Measurements from ENCODE around the gene CIC. TPM values are rescaled to one million over a fixed set of nuclear protein-coding genes. Genes with fewer than 3 reads are reported as not detected.

Gene CIC
- polyA plus RNA-seq, 2 of the 4 experiments (the other 2 are of a cell fraction): 7.2 to 56.4 TPM

GRCh38 chr19:42272989-42273406 lies 3.9 kb downstream of the CIC start:
- ChIA-PET CTCF (interaction anchor here (0.6 to 14.6 kb wide), 6 partner anchors 8 to 164 kb away, joined by 3 to 373 read pairs (median 4); partner anchors contain the start of gene GSK3A), POLR2A (no interaction called here)
- H3K27ac ChIP-seq: no peak overlapping the region
- ATAC-seq: no peak
- H3K4me2 ChIP-seq: no peak overlapping the region
- TF ChIP-seq SREBF2 (IDR thresholded peaks at IDR 0.05) (no peak), CHD2 (IDR thresholded peaks at IDR 0.05; ENCODE audit: low read length, partially characterized antibody) (no peak), FOSL2 (IDR thresholded peaks at IDR 0.05) (no peak), FOSL2 (CRISPR knock-in tag; IDR thresholded peaks at IDR 0.05) (no peak), CTCF (IDR thresholded peaks at IDR 0.05) (no peak), JUNB (IDR thresholded peaks at IDR 0.05) (no peak), KDM5A (IDR thresholded peaks at IDR 0.05) (no peak), CBX2 (IDR thresholded peaks at IDR 0.05; ENCODE audit: borderline replicate concordance, low read depth) (no peak), HOXA7 (CRISPR knock-in tag; IDR thresholded peaks at IDR 0.05) (no peak), RNF2 (IDR thresholded peaks at IDR 0.05; ENCODE audit: borderline replicate concordance, low read depth) (no peak), PHF8 (IDR thresholded peaks at IDR 0.05; ENCODE audit: borderline replicate concordance, low read depth) (no peak), JUN (IDR thresholded peaks at IDR 0.05) (no peak), TP53 (CRISPR knock-in tag; IDR thresholded peaks at IDR 0.05) (no peak), RFX5 (IDR thresholded peaks at IDR 0.05) (no peak)
- H3K9me3 ChIP-seq: no peaks in the 10 kb centered on the region
- H3K4me1 ChIP-seq: peaks cover 25% of the 10 kb centered on the region
- WGBS (ENCODE audit: missing lambda C conversion rate): 97% methylated on average over 23 of the region's 23 CpGs
- no peak for DNase-seq (ENCODE audit: low read depth in 1 of 2, low spot score in 1 of 2)
- no peak for FAIRE-seq
- no peak overlapping the region for H3K4me3 ChIP-seq

- Histone ChIP-seq H3K27ac (no peak overlapping the region), H3K4me2 (no peak overlapping the region), H3K4me1 (peaks cover 29% of the 10 kb centered on the region), H3K9me3 (no peaks in the 10 kb centered on the region), H3K4me3 (no peak overlapping the region)
- CTCF ChIA-PET: interaction anchor here (0.6 to 14.6 kb wide), 6 partner anchors 7 to 165 kb away, joined by 3 to 373 read pairs (median 36); partner anchors contain the start of gene GSK3A
- POLR2A ChIA-PET: interaction anchor here (1.1 kb wide), 1 partner anchor 31 kb away, joined by 5 read pairs; the partner anchor contains the start of gene GSK3A
- DNase-seq (ENCODE audit: low read depth in 1 of 2, low spot score in 1 of 2) (no peak), ATAC-seq (no peak), FAIRE-seq (no peak)
- TF ChIP-seq TP53 (CRISPR knock-in tag; IDR thresholded peaks at IDR 0.05) (no peak), EHMT2 (IDR thresholded peaks at IDR 0.05; ENCODE audit: low read depth) (no peak), MAX (IDR thresholded peaks at IDR 0.05) (no peak), HES2 (IDR thresholded peaks at IDR 0.05) (no peak), PBX3 (IDR thresholded peaks at IDR 0.05) (no peak), HOXB5 (CRISPR knock-in tag; IDR thresholded peaks at IDR 0.05) (no peak), HOXA7 (CRISPR knock-in tag; IDR thresholded peaks at IDR 0.05) (no peak), RARB (CRISPR knock-in tag; IDR thresholded peaks at IDR 0.05) (no peak), HDAC2 (IDR thresholded peaks at IDR 0.05) (no peak), EP300 (IDR thresholded peaks at IDR 0.05) (no peak), ATOH8 (CRISPR knock-in tag; IDR thresholded peaks at IDR 0.05; ENCODE audit: low read depth) (no peak)
- WGBS (ENCODE audit: missing lambda C conversion rate): 95% methylated on average over 43 of the region's 43 CpGs
Observed at GRCh38 chr19:42273407-42274064, 4.5 kb downstream of the CIC start.

Data from A549 (cell line).